GM20000 (cell line): ENCODE measurements around the gene SNX15.

Source experiments
- DNase-seq: peaks from one replicate; pipeline ENCODE4 v3.0.0; 2012; ENCODE audit warnings: low spot score
- TF ChIP-seq, protein P1 (sequence below): IDR thresholded peaks from 2 replicates; pipeline ENCODE4 v1.5.1; 2012; ENCODE audit warnings: mild to moderate bottlenecking, control low read depth; ENCODE audit errors: extremely low read depth, missing control alignments

Gene SNX15

DNA sequence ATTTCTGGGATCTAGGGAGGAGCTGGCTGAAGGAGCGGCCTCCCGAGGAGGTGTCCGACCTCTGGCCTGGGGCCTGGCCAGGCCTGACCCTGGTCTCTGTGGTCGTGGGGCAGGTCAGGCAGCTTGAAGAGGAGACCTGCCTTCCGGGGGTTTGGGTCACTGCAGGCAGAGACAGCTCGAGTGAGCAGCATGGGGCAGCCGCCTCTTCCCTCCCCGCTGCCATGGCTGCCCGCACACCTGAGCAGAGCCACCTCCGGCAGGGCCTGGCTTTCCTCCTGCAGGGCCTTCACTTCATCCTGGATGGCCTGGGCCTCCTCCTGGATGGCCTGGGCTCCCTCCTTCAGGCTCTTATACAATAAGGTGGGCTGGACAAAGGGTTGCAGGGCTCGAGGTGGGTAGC lies 39.1 kb downstream of the SNX15 start:
- DNase-seq: no peak
- TF ChIP-seq, protein P1, sequence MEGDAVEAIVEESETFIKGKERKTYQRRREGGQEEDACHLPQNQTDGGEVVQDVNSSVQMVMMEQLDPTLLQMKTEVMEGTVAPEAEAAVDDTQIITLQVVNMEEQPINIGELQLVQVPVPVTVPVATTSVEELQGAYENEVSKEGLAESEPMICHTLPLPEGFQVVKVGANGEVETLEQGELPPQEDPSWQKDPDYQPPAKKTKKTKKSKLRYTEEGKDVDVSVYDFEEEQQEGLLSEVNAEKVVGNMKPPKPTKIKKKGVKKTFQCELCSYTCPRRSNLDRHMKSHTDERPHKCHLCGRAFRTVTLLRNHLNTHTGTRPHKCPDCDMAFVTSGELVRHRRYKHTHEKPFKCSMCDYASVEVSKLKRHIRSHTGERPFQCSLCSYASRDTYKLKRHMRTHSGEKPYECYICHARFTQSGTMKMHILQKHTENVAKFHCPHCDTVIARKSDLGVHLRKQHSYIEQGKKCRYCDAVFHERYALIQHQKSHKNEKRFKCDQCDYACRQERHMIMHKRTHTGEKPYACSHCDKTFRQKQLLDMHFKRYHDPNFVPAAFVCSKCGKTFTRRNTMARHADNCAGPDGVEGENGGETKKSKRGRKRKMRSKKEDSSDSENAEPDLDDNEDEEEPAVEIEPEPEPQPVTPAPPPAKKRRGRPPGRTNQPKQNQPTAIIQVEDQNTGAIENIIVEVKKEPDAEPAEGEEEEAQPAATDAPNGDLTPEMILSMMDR: no peak

DNA sequence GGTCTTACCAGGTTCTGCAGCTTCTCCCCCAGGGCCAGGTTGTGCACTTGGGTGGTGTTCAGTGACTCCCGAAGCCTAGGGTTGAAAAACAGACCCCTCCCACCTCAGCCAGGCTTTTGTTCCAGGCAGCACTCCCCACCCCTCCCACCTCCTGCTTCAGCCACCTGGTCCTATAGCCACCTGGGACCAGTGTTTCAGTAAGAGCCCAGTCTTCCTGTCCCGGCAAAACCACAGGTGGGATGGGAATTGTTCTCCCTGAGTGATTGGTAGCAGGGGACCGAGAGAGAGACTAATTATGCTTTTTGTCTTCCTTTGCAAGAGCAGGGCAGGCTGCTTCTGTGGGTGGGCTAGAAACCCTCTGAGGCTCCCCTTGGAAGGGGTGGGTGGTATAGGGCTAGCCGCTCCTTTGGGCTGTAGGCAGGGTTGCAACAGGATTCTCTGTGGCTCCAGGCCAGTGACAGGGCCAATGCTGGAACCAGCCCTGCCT lies 39.6 kb downstream of the SNX15 start:
- TF ChIP-seq, protein P1: no peak
- no peak for DNase-seq

DNA sequence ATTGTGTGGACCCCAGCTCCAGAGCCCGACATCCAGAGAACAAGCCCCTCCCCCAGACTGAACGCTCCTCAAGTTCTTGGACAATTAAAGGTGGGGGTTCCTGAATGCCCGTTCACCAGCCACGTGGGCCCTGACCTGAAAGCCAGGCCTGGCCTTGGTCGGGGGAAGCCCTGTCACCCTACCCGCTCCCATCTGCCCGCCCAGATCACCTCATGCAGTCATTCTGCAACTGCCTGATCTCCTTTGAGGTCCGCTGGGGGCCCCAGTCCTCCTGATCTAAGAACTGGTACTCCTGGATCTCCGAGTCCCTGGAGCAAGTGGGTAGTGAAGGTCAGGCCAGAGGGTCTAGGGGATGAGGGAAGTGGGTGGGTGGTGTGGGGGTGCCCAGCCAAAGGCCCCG lies 40.2 kb downstream of the SNX15 start:
- peak; percentile 54 for DNase-seq
- TF ChIP-seq, protein P1: no peak

DNA sequence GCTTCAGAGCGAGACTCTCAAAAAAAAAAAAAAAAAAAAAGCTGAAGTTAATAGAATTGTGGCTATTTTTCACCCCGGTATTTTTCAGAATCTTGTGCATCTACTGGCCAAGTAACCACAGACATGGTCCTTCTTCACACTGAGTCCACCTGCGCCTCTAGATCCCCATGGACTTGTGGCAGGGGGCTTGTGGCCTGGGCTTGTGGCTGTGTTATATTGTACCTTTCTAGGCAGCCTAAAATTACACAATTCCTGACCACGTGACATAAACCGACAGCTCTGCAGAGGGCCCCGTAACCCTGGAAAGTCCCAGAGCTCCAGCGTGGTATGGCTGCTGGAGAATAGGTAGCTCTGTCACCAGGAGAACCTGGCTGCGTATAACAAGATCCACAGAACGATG lies 42.0 kb downstream of the SNX15 start:
- no peak for DNase-seq

DNA sequence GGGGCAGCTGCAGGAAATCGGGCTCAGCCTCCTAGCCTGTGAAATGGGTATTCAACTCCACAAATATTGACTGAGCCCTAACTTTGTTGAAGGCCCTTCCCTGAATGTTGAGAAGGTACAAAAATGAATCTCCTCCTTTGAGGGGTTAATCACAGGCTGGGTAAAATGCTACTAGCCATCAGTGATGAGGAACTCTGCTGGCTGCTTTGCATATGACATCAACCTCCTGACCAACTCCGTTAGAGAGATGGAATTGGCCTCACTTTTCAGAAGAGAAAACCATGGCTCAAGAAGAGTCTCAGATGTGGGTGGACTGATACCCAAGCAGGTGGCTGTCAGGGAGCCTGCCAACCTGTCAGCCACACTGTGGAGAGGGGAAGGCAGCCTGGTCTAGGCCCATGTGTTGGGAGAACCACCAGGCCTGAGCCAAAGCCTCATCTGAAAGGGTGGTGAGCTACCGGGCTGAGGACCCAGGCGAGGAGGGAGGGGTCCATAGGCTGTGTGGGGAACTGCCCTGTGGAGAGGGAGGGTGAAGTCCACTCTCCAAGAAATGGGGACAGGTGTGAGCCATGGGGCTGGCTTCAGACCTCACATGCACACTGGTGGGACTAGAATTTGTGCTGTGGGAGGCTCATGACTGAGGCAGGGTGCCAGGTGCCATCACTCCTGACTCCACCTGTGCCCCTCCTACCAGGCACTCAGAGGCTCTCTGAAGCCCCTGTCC lies 44.8 kb downstream of the SNX15 start:
- DNase-seq: peak; percentile 63
- TF ChIP-seq, protein P1: no peak

More for the DNA sequence above, 42.0 kb downstream of the SNX15 start:
- TF ChIP-seq, protein P1: no peak

DNA sequence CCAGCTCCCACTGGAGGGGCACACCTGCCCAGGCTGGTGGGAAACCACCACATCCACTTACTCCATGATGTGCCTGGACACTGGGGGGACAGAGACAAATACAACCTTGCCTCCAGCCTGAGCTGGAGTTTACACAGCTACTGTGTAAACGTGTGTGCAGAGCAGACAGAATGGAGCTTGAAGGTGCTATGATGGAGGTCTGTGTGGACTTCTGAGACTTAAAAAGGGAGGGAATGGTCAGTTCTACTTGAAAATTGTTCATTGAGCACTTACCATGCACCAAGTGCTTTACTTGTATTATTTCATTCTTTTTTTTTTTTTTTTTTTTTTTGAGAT lies 45.4 kb downstream of the SNX15 start:
- no peak for DNase-seq
- TF ChIP-seq, protein P1: no peak

DNA sequence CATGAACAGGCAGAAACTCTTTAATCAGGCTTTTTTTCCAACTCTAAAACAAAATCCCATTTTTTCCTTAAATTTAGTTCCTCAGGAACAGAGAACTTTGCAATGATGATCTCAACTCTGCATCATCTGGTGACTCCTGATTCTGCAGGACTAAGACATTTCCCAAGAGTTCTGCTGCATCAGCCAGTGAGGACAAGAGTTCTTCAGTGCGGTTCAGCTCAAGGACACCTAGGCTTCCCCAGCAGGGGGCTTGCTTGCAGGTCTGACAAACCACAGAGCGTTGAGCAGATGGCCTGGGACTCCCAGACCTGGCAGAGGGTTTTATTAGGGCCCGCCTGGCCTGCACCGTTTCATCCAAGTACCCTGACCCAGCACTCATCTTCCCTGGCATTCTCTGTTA lies 50.2 kb downstream of the SNX15 start:
- DNase-seq: no peak
- TF ChIP-seq, protein P1: no peak
